Measurements from ENCODE around the gene HMOX2.

DNA sequence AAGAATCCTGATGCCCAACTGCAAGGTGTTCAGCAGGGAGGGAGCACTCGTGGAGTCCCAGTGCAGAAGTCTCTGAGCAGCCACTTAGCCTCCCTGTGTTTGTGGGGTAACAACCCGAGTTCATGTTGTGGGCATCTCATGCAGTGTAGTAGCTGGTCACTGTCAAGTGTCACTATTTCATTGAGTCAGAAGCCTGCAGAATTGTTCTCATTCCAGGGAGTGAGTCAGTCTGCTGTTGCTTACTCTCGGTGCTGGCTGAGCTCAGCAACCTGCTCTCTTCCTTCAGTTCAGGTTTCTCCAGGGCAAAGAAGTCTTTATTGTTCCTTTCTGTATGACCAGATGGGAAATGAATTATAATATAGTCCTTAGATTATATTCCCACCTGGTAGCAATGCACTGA is 24.1 kb downstream of the HMOX2 start:
- TF ChIP-seq, protein P1, sequence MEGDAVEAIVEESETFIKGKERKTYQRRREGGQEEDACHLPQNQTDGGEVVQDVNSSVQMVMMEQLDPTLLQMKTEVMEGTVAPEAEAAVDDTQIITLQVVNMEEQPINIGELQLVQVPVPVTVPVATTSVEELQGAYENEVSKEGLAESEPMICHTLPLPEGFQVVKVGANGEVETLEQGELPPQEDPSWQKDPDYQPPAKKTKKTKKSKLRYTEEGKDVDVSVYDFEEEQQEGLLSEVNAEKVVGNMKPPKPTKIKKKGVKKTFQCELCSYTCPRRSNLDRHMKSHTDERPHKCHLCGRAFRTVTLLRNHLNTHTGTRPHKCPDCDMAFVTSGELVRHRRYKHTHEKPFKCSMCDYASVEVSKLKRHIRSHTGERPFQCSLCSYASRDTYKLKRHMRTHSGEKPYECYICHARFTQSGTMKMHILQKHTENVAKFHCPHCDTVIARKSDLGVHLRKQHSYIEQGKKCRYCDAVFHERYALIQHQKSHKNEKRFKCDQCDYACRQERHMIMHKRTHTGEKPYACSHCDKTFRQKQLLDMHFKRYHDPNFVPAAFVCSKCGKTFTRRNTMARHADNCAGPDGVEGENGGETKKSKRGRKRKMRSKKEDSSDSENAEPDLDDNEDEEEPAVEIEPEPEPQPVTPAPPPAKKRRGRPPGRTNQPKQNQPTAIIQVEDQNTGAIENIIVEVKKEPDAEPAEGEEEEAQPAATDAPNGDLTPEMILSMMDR (IDR thresholded peaks at IDR 0.05; ENCODE audit: borderline replicate concordance, extremely low read depth, low read length, poor library complexity, severe bottlenecking): no peak
- TF ChIP-seq EZH2 (IDR thresholded peaks at IDR 0.05; ENCODE audit: borderline replicate concordance, low read depth, low read length, severe bottlenecking): no peak

Measured in DND-41 (cell line).